ENCODE measurements around the gene ATAD3C.
"Not testable (repeated sequence)": the region's sequence is repeated elsewhere in the genome, so short reads cannot be mapped to it uniquely, and the experiment has no call there.

ATAD3C gene

GRCh38 chr1:1479547-1480487 lies 30.3 kb downstream of the ATAD3C start:
- DNase-seq = no peak

DNA sequence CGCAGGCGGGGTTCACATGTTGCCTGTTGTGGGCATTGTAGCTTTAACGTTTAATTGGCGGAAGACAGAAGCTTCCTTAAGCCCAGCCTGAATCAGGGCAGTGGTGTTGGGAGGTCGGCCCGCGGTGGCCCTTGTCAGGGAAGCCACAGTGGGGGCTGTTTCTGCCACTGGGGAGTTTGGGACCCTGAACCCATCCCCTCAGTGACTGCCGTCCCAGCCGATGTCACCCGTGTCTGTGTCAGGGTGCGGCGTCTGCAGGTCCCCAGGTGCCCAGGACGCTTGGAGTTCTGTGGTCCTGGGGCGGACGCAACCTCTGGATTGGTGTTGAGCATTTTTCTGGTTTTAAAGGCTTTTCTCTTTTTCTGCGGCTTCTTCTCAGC lies 31.0 kb downstream of the ATAD3C start:
- DNase-seq = not testable (repeated sequence)

DNA sequence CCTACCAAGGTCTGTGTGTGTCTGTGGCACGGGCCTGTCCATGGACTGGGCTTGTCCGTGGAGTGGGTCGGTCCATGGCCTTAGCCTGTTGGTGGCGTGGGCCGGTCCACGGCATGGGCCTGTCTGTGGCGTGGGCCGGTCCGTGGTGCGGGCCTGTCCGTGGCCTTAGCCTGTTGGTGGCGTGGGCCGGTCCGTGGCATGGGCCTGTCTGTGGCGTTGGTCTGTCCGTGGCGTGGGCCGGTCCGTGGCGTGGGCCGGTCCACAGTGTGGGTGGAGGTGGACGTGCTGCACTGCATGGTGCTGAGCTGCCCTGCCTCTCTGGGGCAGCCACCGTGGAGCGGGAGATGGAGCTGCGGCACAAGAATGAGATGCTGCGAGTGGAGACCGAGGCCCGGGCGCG lies 32.3 kb downstream of the ATAD3C start:
- not testable (repeated sequence) for DNase-seq

GRCh38 chr1:1482856-1483255 lies 33.4 kb downstream of the ATAD3C start:
- no peak for DNase-seq

DNA sequence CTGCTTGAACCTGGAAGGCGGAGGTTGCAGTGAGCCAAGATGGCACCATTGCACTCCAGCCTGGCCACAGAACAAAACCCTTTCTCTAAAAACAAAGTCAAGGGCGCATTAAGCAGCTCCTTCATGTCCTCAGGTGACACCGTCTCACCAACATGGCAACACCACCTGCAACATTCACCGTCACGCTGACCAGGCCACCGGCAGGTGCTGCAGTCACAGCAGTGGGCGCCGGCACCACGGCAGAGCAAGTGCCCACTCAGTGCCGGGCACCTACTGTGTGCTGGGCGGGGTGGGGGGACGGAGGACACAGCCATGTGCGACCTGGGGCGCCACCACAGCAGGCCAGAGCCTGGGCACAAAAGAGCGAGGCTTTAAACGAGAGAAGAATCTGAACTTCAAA lies 34.2 kb downstream of the ATAD3C start:
- DNase-seq = no peak

GRCh38 chr1:1484976-1485750 lies 35.7 kb downstream of the ATAD3C start:
- DNase-seq = not testable (repeated sequence)

DNA sequence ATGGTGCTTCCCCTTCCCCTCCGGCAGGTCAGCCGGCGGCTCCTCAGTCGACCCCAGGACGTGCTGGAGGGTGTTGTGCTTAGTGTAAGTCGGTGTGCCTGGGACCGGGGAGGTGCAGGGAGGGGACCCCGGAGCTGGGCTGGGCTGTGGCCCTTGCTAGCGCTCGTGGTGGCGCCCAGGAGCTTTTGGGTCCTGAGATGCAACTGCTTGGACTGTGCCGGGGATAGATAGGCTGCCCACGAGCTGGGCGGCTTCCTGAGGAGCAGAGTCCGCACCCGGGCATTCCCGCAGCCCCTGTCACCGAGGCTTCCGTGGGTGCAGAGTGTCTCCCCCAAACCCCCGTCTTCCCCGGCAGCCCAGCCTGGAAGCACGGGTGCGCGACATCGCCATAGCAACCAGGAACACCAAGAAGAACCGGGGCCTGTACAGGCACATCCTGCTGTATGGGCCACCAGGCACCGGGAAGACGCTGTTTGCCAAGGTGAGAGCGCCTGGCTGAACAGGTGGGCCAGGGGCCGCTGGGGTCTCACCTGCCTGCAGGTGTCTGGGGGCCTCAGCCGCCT lies 36.3 kb downstream of the ATAD3C start:
- peak; percentile 15 for DNase-seq

DNA sequence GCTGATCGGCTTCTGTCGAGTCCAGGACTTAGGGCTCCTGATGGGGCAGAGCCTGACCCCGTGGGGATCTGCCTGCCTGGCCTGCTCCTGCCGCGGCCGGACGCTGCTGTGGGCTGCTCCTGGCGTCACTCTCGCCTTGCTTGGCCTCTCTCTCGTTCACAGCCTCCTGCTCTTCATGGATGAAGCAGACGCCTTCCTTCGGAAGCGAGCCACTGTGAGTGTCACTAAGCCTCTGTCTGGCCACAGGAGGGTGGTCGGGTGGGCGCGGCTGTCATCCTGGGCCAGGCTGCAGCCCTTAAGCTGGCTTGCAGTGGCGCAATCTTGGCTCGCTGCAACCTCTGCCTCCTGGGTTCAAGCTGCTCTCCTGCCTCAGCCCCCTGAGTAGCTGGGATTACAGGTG lies 38.2 kb downstream of the ATAD3C start:
- no peak for DNase-seq

GRCh38 chr1:1489231-1489630 lies 39.7 kb downstream of the ATAD3C start:
- no peak for DNase-seq

DNA sequence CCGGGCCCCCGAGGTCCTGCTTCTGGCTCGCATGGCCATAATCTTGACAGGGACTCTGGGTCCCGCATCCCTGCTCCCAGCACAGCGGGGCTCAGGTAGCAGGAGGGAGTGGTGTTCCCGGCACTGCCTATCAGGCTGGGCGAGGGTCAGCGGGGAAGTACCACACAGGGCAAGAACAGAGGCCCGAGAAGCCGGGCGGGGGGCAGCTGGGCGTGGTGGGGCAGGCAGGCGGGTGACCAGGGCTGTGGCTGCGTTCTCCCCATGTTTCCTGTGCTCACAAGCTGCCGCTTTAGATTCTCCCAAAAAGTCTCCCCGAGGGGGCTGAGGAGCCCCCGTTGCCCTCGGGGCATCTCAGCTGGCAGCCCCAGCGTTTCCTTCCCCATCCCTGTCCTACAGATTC lies 40.4 kb downstream of the ATAD3C start:
- no peak for DNase-seq

DNA sequence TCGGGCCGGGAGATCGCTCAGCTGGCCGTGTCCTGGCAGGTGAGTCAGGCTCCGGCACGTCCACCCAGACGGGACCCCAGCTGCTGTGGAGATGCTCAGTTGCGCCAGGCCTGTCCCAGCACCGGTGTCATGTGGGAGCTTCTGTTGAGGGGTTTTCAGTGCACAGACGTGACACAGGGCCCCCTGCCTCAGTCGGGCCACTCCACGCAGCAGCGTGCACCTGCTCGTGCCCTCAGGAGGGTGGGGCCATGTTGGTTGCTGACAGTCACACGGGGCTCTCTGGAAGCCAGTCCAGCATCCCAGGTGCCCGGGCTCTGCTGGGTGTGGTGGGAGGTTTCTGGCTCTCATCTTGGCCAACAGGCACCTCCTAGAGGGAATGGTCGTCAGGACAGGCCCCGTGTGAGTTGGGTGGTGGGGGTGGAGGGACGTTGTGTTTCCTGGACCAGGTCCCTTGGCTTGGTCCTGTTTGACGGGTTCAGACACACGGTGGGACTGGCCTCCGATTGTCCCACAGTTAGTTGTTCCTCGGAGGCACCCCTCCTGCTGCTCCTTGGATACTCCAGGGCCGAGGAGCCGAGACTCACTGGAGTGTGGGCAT lies 41.2 kb downstream of the ATAD3C start:
- no peak for DNase-seq

DNA sequence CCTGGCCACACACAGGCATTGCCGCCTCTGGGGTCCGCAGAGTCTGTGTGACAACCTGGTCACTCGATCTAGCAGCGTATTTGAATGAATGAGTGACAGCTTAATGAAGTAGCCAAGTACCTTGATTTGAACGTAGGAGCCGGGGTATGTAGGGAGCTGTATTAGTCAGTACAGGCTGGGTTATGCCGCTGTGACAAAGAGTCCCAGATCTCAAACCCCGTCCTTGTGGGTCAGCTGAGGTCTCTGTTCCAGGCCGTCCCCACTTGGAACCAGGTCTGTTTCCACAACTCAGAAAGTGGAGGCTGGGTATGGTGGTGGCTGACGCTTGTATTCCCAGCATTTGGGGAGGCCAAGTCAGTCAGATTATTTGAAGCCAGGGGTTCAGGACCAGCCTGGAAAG lies 42.1 kb downstream of the ATAD3C start:
- no peak for DNase-seq

- DNase-seq = not testable (repeated sequence)
These were observed 44.8 kb downstream of the ATAD3C start for GRCh38 chr1:1494311-1494710.

DNA sequence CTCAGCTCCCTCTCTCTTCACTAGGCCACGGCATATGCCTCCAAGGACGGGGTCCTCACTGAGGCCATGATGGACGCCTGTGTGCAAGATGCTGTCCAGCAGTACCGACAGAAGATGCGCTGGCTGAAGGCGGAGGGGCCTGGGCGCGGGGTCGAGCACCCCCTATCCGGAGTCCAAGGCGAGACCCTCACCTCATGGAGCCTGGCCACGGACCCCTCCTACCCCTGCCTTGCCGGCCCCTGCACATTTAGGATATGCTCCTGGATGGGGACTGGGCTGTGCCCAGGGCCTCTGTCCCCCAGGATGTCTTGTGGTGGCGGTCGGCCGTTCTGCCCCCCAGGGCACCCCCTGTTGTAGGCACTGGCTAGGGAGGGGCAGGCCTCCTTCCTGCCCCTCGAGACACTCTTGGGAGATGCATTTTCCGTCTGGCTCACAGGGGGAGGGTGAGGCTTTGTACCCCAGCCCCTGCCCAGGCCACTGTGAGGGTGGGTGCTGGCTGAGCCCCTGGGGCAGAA lies 46.0 kb downstream of the ATAD3C start:
- not testable (repeated sequence) for DNase-seq

DNA sequence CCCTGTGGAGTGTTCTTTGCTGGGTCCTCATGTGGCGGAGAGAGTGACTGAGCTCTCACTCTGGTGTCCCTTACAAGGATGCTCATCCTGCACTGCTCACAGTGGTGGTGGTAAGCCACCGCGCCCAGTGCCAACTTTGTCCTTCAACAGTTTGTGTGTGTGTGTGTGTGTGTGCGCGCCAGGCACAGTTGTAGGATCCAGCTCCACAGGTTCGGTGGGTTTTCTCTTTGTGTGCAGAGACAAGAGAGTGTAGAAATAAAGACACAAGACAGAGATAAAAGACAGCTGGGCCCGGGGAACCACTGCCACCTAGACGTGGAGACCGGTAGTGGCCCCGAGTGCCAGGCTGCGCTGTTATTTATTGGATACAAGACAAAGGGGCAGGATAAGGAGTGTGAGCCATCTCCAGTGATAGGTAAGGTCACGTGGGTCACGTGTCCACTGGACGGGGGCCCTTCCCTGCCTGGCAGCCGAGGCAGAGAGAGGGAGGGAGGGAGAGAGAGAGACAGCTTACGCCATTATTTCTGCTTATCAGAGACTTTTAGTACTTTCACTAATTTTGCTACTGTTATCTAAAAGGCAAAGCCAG lies 55.4 kb downstream of the ATAD3C start:
- peak; percentile 86 for DNase-seq

GRCh38 chr1:1505366-1505798 lies 55.9 kb downstream of the ATAD3C start:
- DNase-seq = peak; percentile 3

- not testable (repeated sequence) for DNase-seq
These were observed 56.3 kb downstream of the ATAD3C start for GRCh38 chr1:1505801-1506200.

DNA sequence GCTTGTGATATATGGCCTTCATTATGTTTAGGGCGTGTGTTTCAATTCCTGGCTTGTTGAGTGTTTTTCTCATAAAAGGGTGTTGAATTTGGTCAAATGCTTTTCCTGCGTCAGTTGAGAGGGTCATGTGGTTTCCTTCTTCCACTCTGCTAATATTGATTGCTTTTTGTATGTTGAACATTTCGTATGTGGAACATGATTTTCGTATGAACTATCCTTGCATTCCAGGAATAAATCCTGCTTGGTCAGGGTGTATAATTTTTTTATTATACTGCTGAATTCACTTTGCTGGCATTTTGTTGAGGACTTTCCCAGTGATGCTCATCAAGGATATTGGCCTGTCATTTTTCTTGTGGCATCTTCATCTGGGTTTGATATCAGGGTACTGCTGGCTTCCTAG lies 57.8 kb downstream of the ATAD3C start:
- DNase-seq = no peak

GRCh38 chr1:1508775-1509464 lies 59.4 kb downstream of the ATAD3C start:
- DNase-seq = not testable (repeated sequence)

- not testable (repeated sequence) for DNase-seq
These were observed 60.0 kb downstream of the ATAD3C start for GRCh38 chr1:1509465-1509850.

- DNase-seq = no peak
These were observed 61.5 kb downstream of the ATAD3C start for GRCh38 chr1:1510912-1511532.

All from DMS79 (cell line).